Tibial artery (tissue), 4 donors: Measurements from ENCODE around the gene RAP1GDS1.

Experiments
- DNase-seq, 2 donors: peaks; one replicate each; pipeline ENCODE4 v3.0.0-alpha.2; 2019
- H3K27ac ChIP-seq, 2 donors: fragments of 200-600 bp; sonication (generic) in 1 of 2; 1 replicate in 1 of 2; 2 replicates in 1 of 2; pipeline ENCODE4 v1.5.1; 2018 to 2019; ENCODE audit warnings: mild to moderate bottlenecking in 1 of 2
- H3K27me3 ChIP-seq, 2 donors: fragments of 200-600 bp; sonication (generic) in 1 of 2; one replicate each; pipeline versions ENCODE4 v1.5.1 to v1.6.0; 2016 to 2019
- H3K36me3 ChIP-seq, 3 donors: fragments of 200-600 bp; sonication (generic) in 2 of 3; one replicate each; pipeline ENCODE4 v1.5.1; 2016 to 2019; ENCODE audit warnings: mild to moderate bottlenecking in 2 of 3
- H3K4me1 ChIP-seq, 4 donors: fragments of 200-600 bp; sonication (generic) in 2 of 4; 1 replicate in 3 of 4; 2 replicates in 1 of 4; pipeline ENCODE4 v1.5.1; 2016 to 2019
- H3K4me3 ChIP-seq, 2 donors: fragments of 200-600 bp; sonication (generic) in 1 of 2; 1 replicate in 1 of 2; 2 replicates in 1 of 2; pipeline ENCODE4 v1.5.1; 2018 to 2019; ENCODE audit warnings: mild to moderate bottlenecking in 2 of 2
- H3K9me3 ChIP-seq, 3 donors: fragments of 200-600 bp; sonication (generic) in 1 of 3; one replicate each; pipeline ENCODE4 v1.5.1; 2016 to 2019
- CTCF ChIP-seq, 2 experiments: fragments of 200-600 bp in 1 of 2; fragments of 450-650 bp in 1 of 2; IDR thresholded peaks; one replicate each; pipeline ENCODE4 v1.5.1; 2017 to 2019; ENCODE audit warnings: antibody characterized with exemption in 2 of 2, mild to moderate bottlenecking in 1 of 2, moderate library complexity in 1 of 2
- intact Hi-C: fragments of 100-400 bp; cut with DNase I; formaldehyde crosslinking; loops from one replicate; pipeline ENCODE4 v1.15.0; 2023; ENCODE audit warnings: low total_unique reads

The RAP1GDS1 gene

GRCh38 chr4:98493296-98493695 lies 232.1 kb downstream of the RAP1GDS1 start:
- no peaks in the 10 kb centered on the region for H3K9me3 ChIP-seq
- H3K27me3 ChIP-seq = no peaks in the 10 kb centered on the region
- DNase-seq = no peak
- no peak for TF ChIP-seq CTCF (IDR thresholded peaks at IDR 0.05)
- no peaks in the 10 kb centered on the region for H3K36me3 ChIP-seq
- H3K27ac ChIP-seq = no peak overlapping the region
- no peaks in the 10 kb centered on the region for H3K4me1 ChIP-seq
- intact Hi-C loops = no loop called here
- H3K4me3 ChIP-seq = no peak overlapping the region
